ENCODE data around the gene LHX4. TPM values are rescaled to one million over a fixed set of nuclear protein-coding genes. Genes with fewer than 3 reads are reported as not detected.

The LHX4 gene
- total and polyA plus RNA-seq, 2 of the 13 experiments (the other 11 are each of a cell fraction or from before 2014, with no cell fraction given), result 0.03 to 0.07 TPM

DNA sequence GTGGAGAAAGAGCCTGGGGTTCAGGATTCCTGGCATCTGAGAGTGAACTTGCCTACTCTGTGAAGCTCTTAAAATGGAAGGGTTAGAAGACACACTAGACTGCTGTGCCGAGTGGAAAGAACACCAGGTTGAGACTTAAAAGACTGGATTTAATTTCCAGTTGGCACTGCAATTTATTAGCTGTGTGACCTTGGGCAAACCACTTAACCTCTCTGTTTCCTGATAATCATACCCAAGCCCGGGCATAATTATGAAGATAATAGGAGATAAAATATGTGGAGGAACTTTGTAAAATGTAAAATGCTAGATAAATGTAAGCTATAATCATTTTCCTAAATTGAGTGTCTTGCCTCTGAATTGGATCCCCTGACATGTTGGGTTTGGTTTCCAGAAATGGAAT, 4.7 kb upstream of the LHX4 start:
- BruUV-seq (replicated peaks), result no TSS peak
- no peak for ATAC-seq
- TF ChIP-seq KDM5A (IDR thresholded peaks at IDR 0.05; ENCODE audit: borderline replicate concordance, low read length) (no peak), ZNF678 (CRISPR knock-in tag; IDR thresholded peaks at IDR 0.05) (no peak), RORA (CRISPR knock-in tag; IDR thresholded peaks at IDR 0.05) (no peak), ZNF768 (CRISPR knock-in tag; IDR thresholded peaks at IDR 0.05) (peak; percentile 45; the same call in 1 of the 2 replicates)
- Histone ChIP-seq H4K20me1 (ENCODE audit: insufficient read depth, low read length) (0 out of 2 replicates have a peak, but pooled peaks cover 5% of the 10 kb centered on the region), H3K4me3 (replicated peaks in 1 of 3; ENCODE audit: insufficient read depth in 1 of 3, low read depth in 2 of 3, low read length in 3 of 3) (no peak overlapping the region), H3K4me2 (ENCODE audit: low read depth, low read length) (no peak overlapping the region), H3K36me3 (replicated peaks in 1 of 2; ENCODE audit: control insufficient read depth in 1 of 2, insufficient read depth in 2 of 2, low read length in 2 of 2) (no peaks in the 10 kb centered on the region), H3K27me3 (ENCODE audit: control insufficient read depth in 1 of 2, insufficient read depth in 2 of 2, low read length in 2 of 2) (peaks cover 12 to 67% of the 10 kb centered on the region in 2 experiments), H3K9ac (ENCODE audit: insufficient read depth, low read depth, low read length) (no peak overlapping the region), H3K27ac (ENCODE audit: extremely low read length, insufficient read depth, low read length) (no peak overlapping the region), H3K79me2 (ENCODE audit: insufficient read depth, low read length) (no peaks in the 10 kb centered on the region), H3K4me1 (ENCODE audit: insufficient read depth, low read length) (peaks cover 10% of the 10 kb centered on the region), H3K9me3 (ENCODE audit: low read length) (no peaks in the 10 kb centered on the region), H2AFZ (ENCODE audit: low read length) (no peak overlapping the region)
- no peak for DNase-seq (ENCODE audit: low spot score)
- 0% methylated on average over 2 of the region's 2 CpGs for WGBS (ENCODE audit: low lambda C conversion rate)
- FAIRE-seq, result no peak
- in situ Hi-C loops (cut with HindIII; ENCODE audit: extremely low pct_ligation_motif_present, low pct_unique_long_range_greater_than_20kb), result no loop called here
- ChIA-PET CTCF (ENCODE audit: low intra/inter-chr PET ratio, low total read pairs) (no interaction called here), POLR2A (no interaction called here)
- intact Hi-C loops (cut with micrococcal nuclease; ENCODE audit: unreplicated experiment), result no loop called here

DNA sequence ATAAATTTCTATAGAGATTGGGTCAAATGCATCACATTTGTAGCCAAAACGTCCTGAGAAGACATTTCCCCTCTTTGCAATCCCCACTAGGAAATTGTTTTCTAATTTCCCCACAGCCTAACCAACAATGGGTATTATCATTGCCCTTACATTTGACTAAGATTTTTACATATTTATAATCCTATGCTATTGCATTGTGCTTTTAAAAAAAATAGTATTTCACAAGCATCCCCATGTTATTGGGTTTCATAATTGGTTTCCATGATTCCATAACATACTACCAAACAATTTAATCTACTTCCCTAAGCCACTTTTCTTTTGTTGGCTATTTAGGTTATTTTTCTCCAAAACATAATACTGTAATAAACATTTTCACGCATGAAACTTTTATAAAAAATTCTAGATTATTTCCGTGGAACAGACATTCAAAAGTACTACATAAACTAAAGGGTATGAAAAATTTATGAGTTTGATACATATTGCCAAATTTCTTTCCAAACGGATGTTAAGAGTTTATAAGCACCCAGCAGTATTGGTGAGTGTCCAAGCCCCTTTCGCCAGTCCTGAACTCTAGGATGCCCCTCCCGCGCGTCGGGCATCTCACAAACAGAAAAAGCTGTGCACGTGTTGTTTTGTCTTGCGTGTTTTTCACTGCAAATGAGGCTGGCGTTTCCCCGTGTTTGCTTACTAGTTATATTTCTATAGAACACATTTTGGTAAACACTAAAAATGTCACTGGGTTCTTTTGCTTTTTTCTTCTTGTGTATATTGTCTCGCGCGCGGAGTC, 2.0 kb upstream of the LHX4 start:
- no peak for DNase-seq (ENCODE audit: low spot score)
- H4K20me1 ChIP-seq (ENCODE audit: insufficient read depth, low read length), result peaks cover 8% of the 10 kb centered on the region; the same call in 1 of the 2 replicates
- no TSS peak for BruUV-seq (replicated peaks)
- no peak overlapping the region for H2AFZ ChIP-seq (ENCODE audit: low read length)
- no peak for ATAC-seq
- no peak overlapping the region for H3K9ac ChIP-seq (ENCODE audit: insufficient read depth, low read depth, low read length)
- no peak for FAIRE-seq
- peaks cover 13 to 73% of the 10 kb centered on the region in 2 experiments for H3K27me3 ChIP-seq (ENCODE audit: control insufficient read depth in 1 of 2, insufficient read depth in 2 of 2, low read length in 2 of 2)
- no peaks in the 10 kb centered on the region for H3K36me3 ChIP-seq (replicated peaks in 1 of 2; ENCODE audit: control insufficient read depth in 1 of 2, insufficient read depth in 2 of 2, low read length in 2 of 2)
- WGBS (ENCODE audit: low lambda C conversion rate), result 47% methylated on average over 17 of the region's 17 CpGs
- no peak overlapping the region for H3K4me3 ChIP-seq (replicated peaks in 1 of 3; ENCODE audit: insufficient read depth in 1 of 3, low read depth in 2 of 3, low read length in 3 of 3)
- ChIA-PET CTCF (ENCODE audit: low intra/inter-chr PET ratio, low total read pairs) (no interaction called here), POLR2A (no interaction called here)
- H3K79me2 ChIP-seq (ENCODE audit: insufficient read depth, low read length), result no peaks in the 10 kb centered on the region
- intact Hi-C loops (cut with micrococcal nuclease; ENCODE audit: unreplicated experiment), result no loop called here
- no peaks in the 10 kb centered on the region for H3K9me3 ChIP-seq (ENCODE audit: low read length)
- in situ Hi-C loops (cut with HindIII; ENCODE audit: extremely low pct_ligation_motif_present, low pct_unique_long_range_greater_than_20kb), result no loop called here
- H3K4me1 ChIP-seq (ENCODE audit: insufficient read depth, low read length), result peaks cover 28% of the 10 kb centered on the region
- H3K4me2 ChIP-seq (ENCODE audit: low read depth, low read length), result no peak overlapping the region
- H3K27ac ChIP-seq (ENCODE audit: extremely low read length, insufficient read depth, low read length), result no peak overlapping the region
- TF ChIP-seq, protein P1, sequence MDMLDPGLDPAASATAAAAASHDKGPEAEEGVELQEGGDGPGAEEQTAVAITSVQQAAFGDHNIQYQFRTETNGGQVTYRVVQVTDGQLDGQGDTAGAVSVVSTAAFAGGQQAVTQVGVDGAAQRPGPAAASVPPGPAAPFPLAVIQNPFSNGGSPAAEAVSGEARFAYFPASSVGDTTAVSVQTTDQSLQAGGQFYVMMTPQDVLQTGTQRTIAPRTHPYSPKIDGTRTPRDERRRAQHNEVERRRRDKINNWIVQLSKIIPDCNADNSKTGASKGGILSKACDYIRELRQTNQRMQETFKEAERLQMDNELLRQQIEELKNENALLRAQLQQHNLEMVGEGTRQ (IDR thresholded peaks at IDR 0.05; ENCODE audit: low read depth, low read length), result no peak
- TF ChIP-seq, protein P1 (CRISPR knock-in tag; IDR thresholded peaks at IDR 0.05; ENCODE audit: borderline replicate concordance), result no peak
- no peak for TF ChIP-seq SMAD1 (CRISPR knock-in tag; IDR thresholded peaks at IDR 0.05; ENCODE audit: borderline replicate concordance, low read depth)
- no peak for TF ChIP-seq RCOR2 (CRISPR knock-in tag; IDR thresholded peaks at IDR 0.05)
- no peak for TF ChIP-seq ZNF263 (CRISPR knock-in tag; IDR thresholded peaks at IDR 0.05)
- TF ChIP-seq ELF4 (CRISPR knock-in tag; IDR thresholded peaks at IDR 0.05; ENCODE audit: borderline replicate concordance), result no peak
- no peak for TF ChIP-seq DMAP1 (CRISPR knock-in tag; IDR thresholded peaks at IDR 0.05)
- TF ChIP-seq ZNF329 (CRISPR knock-in tag; IDR thresholded peaks at IDR 0.05; ENCODE audit: low read depth), result no peak
- no peak for TF ChIP-seq SOX6 (IDR thresholded peaks at IDR 0.05)
- TF ChIP-seq SOX6 (CRISPR knock-in tag; IDR thresholded peaks at IDR 0.05), result no peak
- no peak for TF ChIP-seq ATF7-NPFF (CRISPR knock-in tag; IDR thresholded peaks at IDR 0.05; ENCODE audit: low read depth)
- no peak for TF ChIP-seq ZNF775 (CRISPR knock-in tag; IDR thresholded peaks at IDR 0.05; ENCODE audit: borderline replicate concordance)
- TF ChIP-seq ZNF672 (CRISPR knock-in tag; IDR thresholded peaks at IDR 0.05), result no peak
- TF ChIP-seq PAWR (CRISPR knock-in tag; IDR thresholded peaks at IDR 0.05; ENCODE audit: borderline replicate concordance), result no peak
- no peak for TF ChIP-seq KLF6 (CRISPR knock-in tag; IDR thresholded peaks at IDR 0.05)
